Right lobe of liver (tissue), 4 donors: ENCODE measurements around the gene RXFP4.
"Not testable (repeated sequence)": the region's sequence is repeated elsewhere in the genome, so short reads cannot be mapped to it uniquely, and the experiment has no call there.

ENCODE experiments used
- POLR2A ChIP-seq: fragments of 450-650 bp; IDR thresholded peaks from one replicate; pipeline ENCODE4 v1.6.1; 2017; ENCODE audit warnings: antibody characterized with exemption, mild to moderate bottlenecking
- TF ChIP-seq, protein P1 (sequence below), 4 donors: fragments of 200-600 bp in 3 of 4; fragments of 450-650 bp in 1 of 4; IDR thresholded peaks; one replicate each; pipeline versions ENCODE4 v1.5.1 to v1.8.0; 2016 to 2022; ENCODE audit warnings: antibody characterized with exemption in 4 of 4, mild to moderate bottlenecking in 2 of 4
- donor health status: DM: no; HTN: no; CAD: no.
- donor health status: DM: no; HTN: no; CAD: no.
- donor health status: DM: no; HTN: yes; CAD: no.

- TF ChIP-seq, protein P1, sequence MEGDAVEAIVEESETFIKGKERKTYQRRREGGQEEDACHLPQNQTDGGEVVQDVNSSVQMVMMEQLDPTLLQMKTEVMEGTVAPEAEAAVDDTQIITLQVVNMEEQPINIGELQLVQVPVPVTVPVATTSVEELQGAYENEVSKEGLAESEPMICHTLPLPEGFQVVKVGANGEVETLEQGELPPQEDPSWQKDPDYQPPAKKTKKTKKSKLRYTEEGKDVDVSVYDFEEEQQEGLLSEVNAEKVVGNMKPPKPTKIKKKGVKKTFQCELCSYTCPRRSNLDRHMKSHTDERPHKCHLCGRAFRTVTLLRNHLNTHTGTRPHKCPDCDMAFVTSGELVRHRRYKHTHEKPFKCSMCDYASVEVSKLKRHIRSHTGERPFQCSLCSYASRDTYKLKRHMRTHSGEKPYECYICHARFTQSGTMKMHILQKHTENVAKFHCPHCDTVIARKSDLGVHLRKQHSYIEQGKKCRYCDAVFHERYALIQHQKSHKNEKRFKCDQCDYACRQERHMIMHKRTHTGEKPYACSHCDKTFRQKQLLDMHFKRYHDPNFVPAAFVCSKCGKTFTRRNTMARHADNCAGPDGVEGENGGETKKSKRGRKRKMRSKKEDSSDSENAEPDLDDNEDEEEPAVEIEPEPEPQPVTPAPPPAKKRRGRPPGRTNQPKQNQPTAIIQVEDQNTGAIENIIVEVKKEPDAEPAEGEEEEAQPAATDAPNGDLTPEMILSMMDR (IDR thresholded peaks at IDR 0.05) = not testable (repeated sequence)
- not testable (repeated sequence) for TF ChIP-seq POLR2A
Measured at GRCh38 chr1:155930725-155931124, 10.7 kb upstream of the RXFP4 start.
